ENCODE results near the gene KCNQ2. TPM values are rescaled to one million over a fixed set of nuclear protein-coding genes. Genes with fewer than 3 reads are reported as not detected.

Gene KCNQ2
- total RNA-seq, 1 experiment from 2014 or later: 0.25 TPM

GRCh38 chr20:63385819-63386218 lies 86.6 kb downstream of the KCNQ2 start:
- intact Hi-C loops (cut with micrococcal nuclease; ENCODE audit: unreplicated experiment): no loop called here
- H3K4me3 Mint-ChIP-seq (ENCODE audit: unreplicated experiment): no peak overlapping the region
- Histone ChIP-seq H3K4me1 (no peaks in the 10 kb centered on the region), H3K36me3 (ENCODE audit: control insufficient read depth, insufficient read depth, low read length) (no peaks in the 10 kb centered on the region), H3K9me3 (peaks cover 51% of the 10 kb centered on the region), H3K27me3 (replicated peaks; ENCODE audit: control insufficient read depth, insufficient read depth, low read length) (no peaks in the 10 kb centered on the region), H3K4me3 (ENCODE audit: low read depth, low read length) (no peak overlapping the region)
- peaks cover 14% of the 10 kb centered on the region for H3K27me3 Mint-ChIP-seq (ENCODE audit: insufficient read depth, unreplicated experiment)
- no peak overlapping the region for H3K27ac Mint-ChIP-seq (ENCODE audit: unreplicated experiment)
- no TSS peak for BruUV-seq (replicated peaks)
- peaks cover 52% of the 10 kb centered on the region for H3K9me3 Mint-ChIP-seq (ENCODE audit: unreplicated experiment)
- ChIA-PET CTCF (no interaction called here), POLR2A (no interaction called here)
- H3K4me1 Mint-ChIP-seq (ENCODE audit: low read depth, unreplicated experiment): no peaks in the 10 kb centered on the region
- peaks cover 6% of the 10 kb centered on the region for H3K36me3 Mint-ChIP-seq (ENCODE audit: insufficient read depth, unreplicated experiment)
- no peak for DNase-seq
- TF ChIP-seq, protein P1, sequence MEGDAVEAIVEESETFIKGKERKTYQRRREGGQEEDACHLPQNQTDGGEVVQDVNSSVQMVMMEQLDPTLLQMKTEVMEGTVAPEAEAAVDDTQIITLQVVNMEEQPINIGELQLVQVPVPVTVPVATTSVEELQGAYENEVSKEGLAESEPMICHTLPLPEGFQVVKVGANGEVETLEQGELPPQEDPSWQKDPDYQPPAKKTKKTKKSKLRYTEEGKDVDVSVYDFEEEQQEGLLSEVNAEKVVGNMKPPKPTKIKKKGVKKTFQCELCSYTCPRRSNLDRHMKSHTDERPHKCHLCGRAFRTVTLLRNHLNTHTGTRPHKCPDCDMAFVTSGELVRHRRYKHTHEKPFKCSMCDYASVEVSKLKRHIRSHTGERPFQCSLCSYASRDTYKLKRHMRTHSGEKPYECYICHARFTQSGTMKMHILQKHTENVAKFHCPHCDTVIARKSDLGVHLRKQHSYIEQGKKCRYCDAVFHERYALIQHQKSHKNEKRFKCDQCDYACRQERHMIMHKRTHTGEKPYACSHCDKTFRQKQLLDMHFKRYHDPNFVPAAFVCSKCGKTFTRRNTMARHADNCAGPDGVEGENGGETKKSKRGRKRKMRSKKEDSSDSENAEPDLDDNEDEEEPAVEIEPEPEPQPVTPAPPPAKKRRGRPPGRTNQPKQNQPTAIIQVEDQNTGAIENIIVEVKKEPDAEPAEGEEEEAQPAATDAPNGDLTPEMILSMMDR (IDR thresholded peaks at IDR 0.05; ENCODE audit: insufficient read depth in 1 of 2, low read depth in 1 of 2, low read length in 1 of 2, severe bottlenecking in 1 of 2, unreplicated experiment in 1 of 2): no peak

DNA sequence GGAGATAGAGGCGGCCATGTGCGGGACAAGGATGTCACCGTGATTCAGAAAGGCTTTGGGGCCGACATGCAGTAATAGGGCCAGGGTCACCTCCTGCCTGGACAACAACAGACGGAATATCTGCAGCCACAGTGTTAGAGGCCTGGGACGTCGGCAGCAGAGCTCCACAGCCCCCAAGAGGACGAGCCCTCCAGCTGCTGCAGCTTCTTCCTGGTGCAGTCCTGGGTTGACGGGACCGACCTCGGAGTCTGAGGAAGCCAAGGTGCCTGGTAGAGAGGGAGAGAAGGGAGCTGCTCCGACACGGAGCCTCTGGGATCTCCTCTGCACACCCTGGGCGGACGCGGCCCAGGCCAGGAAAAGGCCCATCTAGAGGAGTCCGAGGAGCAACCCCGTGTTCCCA lies 88.1 kb downstream of the KCNQ2 start:
- CTCF ChIA-PET: interaction anchor here (1.2 to 5.0 kb wide), 2 partner anchors 75 to 154 kb away, joined by 3 to 135 read pairs; no protein-coding TSS in a partner anchor
- Histone ChIP-seq H3K36me3 (ENCODE audit: control insufficient read depth, insufficient read depth, low read length) (no peaks in the 10 kb centered on the region), H3K9me3 (peaks cover 46% of the 10 kb centered on the region), H3K4me1 (no peaks in the 10 kb centered on the region), H3K27me3 (replicated peaks; ENCODE audit: control insufficient read depth, insufficient read depth, low read length) (no peaks in the 10 kb centered on the region), H3K4me3 (ENCODE audit: low read depth, low read length) (no peak overlapping the region)
- TF ChIP-seq, protein P1 (IDR thresholded peaks at IDR 0.05; ENCODE audit: insufficient read depth in 1 of 2, low read depth in 1 of 2, low read length in 1 of 2, severe bottlenecking in 1 of 2, unreplicated experiment in 1 of 2): no peak
- Mint-ChIP-seq H3K27ac (ENCODE audit: unreplicated experiment) (no peak overlapping the region), H3K4me1 (ENCODE audit: low read depth, unreplicated experiment) (no peaks in the 10 kb centered on the region), H3K9me3 (ENCODE audit: unreplicated experiment) (peaks cover 37% of the 10 kb centered on the region), H3K4me3 (ENCODE audit: unreplicated experiment) (no peak overlapping the region), H3K36me3 (ENCODE audit: insufficient read depth, unreplicated experiment) (peaks cover 7% of the 10 kb centered on the region), H3K27me3 (ENCODE audit: insufficient read depth, unreplicated experiment) (peaks cover 12% of the 10 kb centered on the region)
- POLR2A ChIA-PET: no interaction called here
- intact Hi-C loops (cut with micrococcal nuclease; ENCODE audit: unreplicated experiment): loop anchor here (5.0 kb wide), 1 partner anchor 162 kb away; no protein-coding TSS in a partner anchor
- DNase-seq: no peak
- no TSS peak for BruUV-seq (replicated peaks)

GRCh38 chr20:63383556-63383955 lies 88.9 kb downstream of the KCNQ2 start:
- no peaks in the 10 kb centered on the region for H3K4me1 Mint-ChIP-seq (ENCODE audit: low read depth, unreplicated experiment)
- no peak overlapping the region for H3K27ac Mint-ChIP-seq (ENCODE audit: unreplicated experiment)
- no peaks in the 10 kb centered on the region for H3K4me1 ChIP-seq
- no peak overlapping the region for H3K4me3 Mint-ChIP-seq (ENCODE audit: unreplicated experiment)
- no peak overlapping the region for H3K4me3 ChIP-seq (ENCODE audit: low read depth, low read length)
- peaks cover 37% of the 10 kb centered on the region for H3K9me3 Mint-ChIP-seq (ENCODE audit: unreplicated experiment)
- H3K9me3 ChIP-seq: peaks cover 41% of the 10 kb centered on the region
- H3K36me3 ChIP-seq (ENCODE audit: control insufficient read depth, insufficient read depth, low read length): no peaks in the 10 kb centered on the region
- BruUV-seq (replicated peaks): no TSS peak
- peaks cover 12% of the 10 kb centered on the region for H3K36me3 Mint-ChIP-seq (ENCODE audit: insufficient read depth, unreplicated experiment)
- peaks cover 12% of the 10 kb centered on the region for H3K27me3 Mint-ChIP-seq (ENCODE audit: insufficient read depth, unreplicated experiment)
- CTCF ChIA-PET: interaction anchor here (1.2 to 5.0 kb wide), 2 partner anchors 74 to 153 kb away, joined by 3 to 135 read pairs; no protein-coding TSS in a partner anchor
- intact Hi-C loops (cut with micrococcal nuclease; ENCODE audit: unreplicated experiment): loop anchor here (5.0 kb wide), 1 partner anchor 161 kb away; no protein-coding TSS in a partner anchor
- no peak for DNase-seq
- POLR2A ChIA-PET: no interaction called here
- TF ChIP-seq, protein P1 (IDR thresholded peaks at IDR 0.05; ENCODE audit: insufficient read depth in 1 of 2, low read depth in 1 of 2, low read length in 1 of 2, severe bottlenecking in 1 of 2, unreplicated experiment in 1 of 2): no peak
- H3K27me3 ChIP-seq (replicated peaks; ENCODE audit: control insufficient read depth, insufficient read depth, low read length): no peaks in the 10 kb centered on the region

All from Caco-2 (cell line).